ENCODE measurements around the gene BRK1.
"Not testable (repeated sequence)": the region's sequence is repeated elsewhere in the genome, so short reads cannot be mapped to it uniquely, and the experiment has no call there.

The BRK1 gene

GRCh38 chr3:10145685-10146084 is 30.2 kb downstream of the BRK1 start:
- DNase-seq (ENCODE audit: low spot score): no peak

- no peak for DNase-seq (ENCODE audit: low spot score)
These were observed 33.8 kb downstream of the BRK1 start for GRCh38 chr3:10149226-10149625.

DNA sequence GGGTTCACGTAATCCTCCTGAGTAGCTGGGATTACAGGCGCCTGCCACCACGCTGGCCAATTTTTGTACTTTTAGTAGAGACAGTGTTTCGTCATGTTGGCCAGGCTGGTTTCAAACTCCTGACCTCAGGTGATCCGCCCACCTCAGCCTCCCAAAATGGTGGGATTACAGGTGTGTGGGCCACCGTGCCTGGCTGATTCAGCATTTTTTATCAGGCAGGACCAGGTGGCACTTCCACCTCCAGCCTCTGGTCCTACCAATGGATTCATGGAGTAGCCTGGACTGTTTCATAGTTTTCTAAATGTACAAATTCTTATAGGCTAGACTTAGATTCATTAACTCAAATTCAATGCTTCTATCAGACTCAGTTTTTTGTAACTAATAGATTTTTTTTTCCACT is 35.5 kb downstream of the BRK1 start:
- no peak for DNase-seq (ENCODE audit: low spot score)

GRCh38 chr3:10154335-10155122 is 39.1 kb downstream of the BRK1 start:
- no peak for DNase-seq (ENCODE audit: low spot score)

DNA sequence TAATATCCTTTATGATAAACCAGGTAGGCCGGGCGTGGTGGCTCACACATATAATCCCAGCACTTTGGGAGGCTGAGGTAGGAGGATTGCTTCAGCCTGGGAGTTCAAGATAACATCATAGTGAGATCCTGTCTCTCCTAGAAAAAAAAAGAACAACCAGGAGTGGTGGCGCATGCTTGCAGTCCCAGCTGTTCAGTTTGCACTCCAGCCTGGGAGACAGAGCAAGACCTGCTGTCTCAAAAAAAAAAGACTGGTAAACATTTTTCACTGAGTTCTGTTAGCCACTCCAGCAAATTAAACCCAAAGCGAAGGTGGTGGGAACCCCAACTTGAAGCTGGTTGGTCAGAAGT is 39.6 kb downstream of the BRK1 start:
- no peak for DNase-seq (ENCODE audit: low spot score)

GRCh38 chr3:10155658-10156057 is 40.2 kb downstream of the BRK1 start:
- no peak for DNase-seq (ENCODE audit: low spot score)

- DNase-seq (ENCODE audit: low spot score): no peak
These were observed 41.6 kb downstream of the BRK1 start for GRCh38 chr3:10157031-10157430.

DNA sequence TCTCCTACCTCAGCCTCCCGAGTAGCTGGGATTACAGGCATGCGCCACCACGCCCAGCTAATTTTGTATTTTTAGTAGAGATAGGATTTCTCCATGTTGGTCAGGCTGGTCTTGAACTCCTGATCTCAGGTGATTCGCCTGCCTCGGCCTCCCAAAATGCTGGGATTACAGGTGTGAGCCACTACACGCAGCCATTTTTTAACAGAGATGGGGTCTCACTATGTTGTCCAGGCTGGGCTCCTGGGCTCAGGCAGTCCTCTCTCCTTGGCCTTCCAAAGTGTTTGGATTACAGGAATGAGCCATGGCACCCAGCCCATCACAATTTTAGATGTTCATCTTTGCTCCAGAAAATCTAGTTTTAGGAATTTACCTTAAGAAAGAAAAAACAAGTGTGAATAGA is 43.1 kb downstream of the BRK1 start:
- not testable (repeated sequence) for DNase-seq (ENCODE audit: low spot score)

GRCh38 chr3:10160346-10160745 is 44.9 kb downstream of the BRK1 start:
- no peak for DNase-seq (ENCODE audit: low spot score)

DNA sequence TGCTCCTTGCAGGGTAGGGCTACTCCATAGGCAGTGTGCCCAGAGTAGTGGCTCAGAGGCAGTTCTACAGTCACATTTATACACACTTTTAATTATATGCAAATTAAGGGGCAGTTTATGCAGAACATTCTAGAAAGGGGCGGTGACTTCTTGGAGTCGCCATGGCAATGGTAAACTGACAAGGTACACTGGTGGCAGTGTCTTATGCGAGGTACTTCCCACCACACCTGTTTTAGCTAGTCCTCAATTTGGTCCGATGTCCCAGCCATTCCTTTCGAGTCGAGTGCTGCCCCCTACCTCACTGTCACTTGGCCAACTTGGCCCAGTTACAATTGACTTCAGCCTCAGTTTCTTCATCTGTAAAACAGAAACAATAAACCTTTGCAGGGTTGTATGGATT is 45.5 kb downstream of the BRK1 start:
- no peak for DNase-seq (ENCODE audit: low spot score)

DNA sequence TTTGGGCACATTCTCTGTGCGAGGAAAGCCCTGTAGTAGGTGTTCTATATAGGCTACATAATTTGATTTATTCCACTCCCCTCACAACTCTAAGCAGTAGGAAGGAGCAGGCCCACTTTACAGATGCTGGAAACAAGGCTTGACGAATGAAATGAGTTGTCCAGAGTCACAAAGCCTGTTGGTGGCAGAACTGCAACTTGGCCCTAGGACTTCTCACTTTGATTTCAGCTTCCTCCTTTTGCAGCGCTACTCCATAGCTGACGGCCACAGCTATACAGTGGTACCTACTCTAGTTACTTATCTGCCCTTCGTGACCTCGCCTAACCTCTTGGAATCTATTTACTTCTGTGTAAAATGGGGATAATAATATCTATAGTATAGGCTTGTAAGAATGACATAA is 46.7 kb downstream of the BRK1 start:
- DNase-seq (ENCODE audit: low spot score): no peak

GRCh38 chr3:10164201-10164545 is 48.7 kb downstream of the BRK1 start:
- not testable (repeated sequence) for DNase-seq (ENCODE audit: low spot score)

GRCh38 chr3:10164546-10165393 is 49.3 kb downstream of the BRK1 start, which contains the start of gene IRAK2:
Gene IRAK2 (plus strand): TSS chr3:10164919. CDS start chr3:10164955, 36 bp downstream.
- DNase-seq (ENCODE audit: low spot score): peak; percentile 87

DNA sequence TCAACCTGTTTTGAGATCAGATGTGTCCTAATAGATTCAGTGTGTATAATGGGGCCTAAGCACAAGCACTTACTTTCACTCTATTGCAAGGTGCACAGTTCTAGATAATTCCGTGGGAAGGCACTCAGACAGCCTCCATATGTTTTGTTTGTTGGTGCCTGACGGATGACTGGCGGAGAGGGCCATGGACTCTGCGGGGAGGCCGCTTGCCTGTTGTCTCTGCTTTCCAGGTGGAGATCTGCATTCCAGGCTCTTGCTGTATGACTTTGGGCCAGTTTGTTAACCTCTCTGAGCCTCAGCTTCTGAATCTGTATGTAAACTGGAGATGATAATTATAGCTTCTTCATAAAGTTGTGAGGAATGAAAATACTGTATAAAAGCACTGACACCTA is 50.7 kb downstream of the BRK1 start:
- DNase-seq (ENCODE audit: low spot score): no peak

DNA sequence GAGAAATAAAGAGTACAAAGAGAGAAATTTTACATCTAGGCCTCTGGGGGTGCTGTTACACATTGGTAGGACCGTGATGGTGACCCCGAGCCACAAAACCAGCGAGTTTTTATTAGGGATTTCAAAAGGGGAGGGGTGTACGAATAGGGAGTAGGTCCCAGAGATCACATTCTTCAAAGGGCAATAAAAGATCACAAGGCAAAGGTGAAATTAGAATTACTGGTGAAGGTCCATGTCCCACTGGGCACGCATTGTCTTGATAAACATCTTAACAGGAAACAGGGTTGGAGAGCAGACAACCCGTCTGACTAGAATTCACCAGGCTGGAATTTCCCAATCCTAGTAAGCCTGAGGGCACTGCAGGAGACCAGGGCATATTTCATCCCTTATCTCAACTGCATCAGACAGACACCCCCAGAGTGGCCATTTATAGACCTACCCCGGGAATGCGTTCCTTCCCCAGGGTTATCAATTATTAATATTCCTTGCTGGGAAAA is 53.6 kb downstream of the BRK1 start:
- no peak for DNase-seq (ENCODE audit: low spot score)

DNA sequence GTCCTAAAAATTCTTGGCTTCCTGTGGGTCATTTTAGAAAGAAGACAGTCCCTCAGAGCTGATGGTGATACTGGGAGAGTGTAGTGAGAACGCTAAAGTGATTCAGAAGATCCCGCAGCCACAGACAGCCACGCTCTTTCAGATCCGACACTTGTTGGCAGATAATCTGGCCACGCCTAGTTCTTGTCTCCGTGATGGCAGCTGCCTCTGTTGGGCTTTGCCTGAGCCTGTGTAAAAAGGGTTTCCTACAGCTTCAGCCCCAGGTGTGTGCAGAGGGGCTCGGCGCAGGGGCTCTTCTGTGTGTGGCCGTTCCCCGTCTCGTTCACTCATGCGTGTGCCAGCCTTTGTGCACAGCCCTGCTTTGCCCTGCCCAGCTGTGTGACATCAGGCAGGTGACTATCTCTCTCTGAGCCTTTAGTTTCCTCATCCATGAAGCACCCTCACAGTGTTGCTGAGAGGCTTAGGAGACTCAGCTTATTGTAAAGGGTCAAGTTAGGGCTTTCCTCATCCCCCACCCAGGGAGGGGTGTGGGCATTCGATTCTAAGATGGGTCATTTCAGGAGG is 55.5 kb downstream of the BRK1 start:
- no peak for DNase-seq (ENCODE audit: low spot score)

DNA sequence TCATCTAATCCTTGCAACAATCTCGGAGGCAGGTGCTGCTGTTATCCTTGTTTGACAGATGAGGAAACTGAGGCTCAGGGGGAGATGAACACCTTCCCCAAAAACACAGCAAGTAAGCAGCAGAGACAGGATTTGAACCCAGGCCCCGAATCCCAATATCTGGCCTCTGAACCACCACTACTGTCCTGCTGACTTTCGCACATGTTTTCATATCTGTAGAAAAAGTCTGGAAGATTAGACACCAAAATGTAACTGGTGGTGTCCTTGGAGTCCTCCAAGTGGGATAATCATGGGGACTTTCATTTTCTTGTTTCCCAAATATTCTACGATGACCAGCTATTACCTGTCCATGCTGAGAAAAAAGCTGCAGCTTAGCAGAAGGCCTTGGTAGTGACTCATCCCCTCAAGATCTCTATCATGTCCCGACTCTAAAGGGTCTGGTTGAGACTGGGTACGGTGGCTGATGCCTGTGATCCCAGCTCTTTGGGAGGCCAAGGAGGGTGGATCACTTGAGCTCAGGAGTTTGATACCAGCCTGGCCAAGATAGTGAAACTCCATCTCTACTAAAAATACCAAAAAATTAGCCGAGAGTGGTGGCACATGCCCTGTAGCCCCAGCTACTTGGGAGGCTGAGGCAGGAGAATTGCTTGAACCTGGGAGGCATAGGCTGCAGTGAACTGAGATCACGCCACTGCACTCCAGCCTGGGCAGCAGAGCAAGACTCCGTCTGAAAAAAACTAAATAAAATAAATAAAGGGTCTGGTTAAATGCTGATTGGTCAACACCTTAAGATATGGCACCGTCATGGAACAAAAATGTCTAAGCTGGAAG is 57.8 kb downstream of the BRK1 start:
- peak; percentile 44 for DNase-seq (ENCODE audit: low spot score)

DNA sequence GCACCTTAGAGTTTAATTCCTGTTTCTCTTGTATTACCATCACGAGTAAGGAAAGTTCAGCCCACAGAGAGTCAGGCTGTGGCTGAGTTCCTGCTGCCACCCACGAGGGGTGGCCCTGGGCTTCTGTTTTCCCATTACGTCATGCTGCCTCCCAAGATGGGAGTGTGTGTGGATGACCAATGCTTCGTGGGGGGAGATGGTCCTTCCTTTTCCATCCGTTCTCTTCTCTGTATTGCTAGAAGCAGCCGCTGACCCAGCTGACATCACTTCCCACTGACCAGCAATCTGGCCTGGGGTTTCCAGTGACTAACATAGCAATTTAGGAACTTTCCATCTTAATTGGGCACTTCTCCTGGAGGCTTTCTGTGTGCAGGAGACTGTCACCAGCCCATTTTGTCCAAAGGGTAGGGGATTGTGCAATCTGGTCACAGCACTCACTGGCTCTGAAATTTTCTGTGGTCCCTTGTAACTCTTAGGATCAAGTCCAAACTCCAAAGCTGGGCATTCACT is 58.5 kb downstream of the BRK1 start:
- DNase-seq (ENCODE audit: low spot score): peak; percentile 96

GRCh38 chr3:10175334-10175733 is 59.9 kb downstream of the BRK1 start:
- DNase-seq (ENCODE audit: low spot score): not testable (repeated sequence)

- DNase-seq (ENCODE audit: low spot score): not testable (repeated sequence)
These were observed 60.7 kb downstream of the BRK1 start for GRCh38 chr3:10176150-10176549.
